DMS 273 treated with DMSO at 0.1 percent for 48 hours (cell line): Measurements from ENCODE around the gene ADPRHL1.

Experiments
- DNase-seq: peaks from one replicate; lab custom pipeline; 2025; lab: John Stamatoyannopoulos, UW

The ADPRHL1 gene

GRCh38 chr13:113350065-113350937, 103.0 kb downstream of the ADPRHL1 start:
- DNase-seq: no peak
